Activated B cell treated with CpG ODN at 0.5 μM for 24 hours (primary cell): ENCODE results near the gene DSCAML1. TPM values are rescaled to one million over a fixed set of nuclear protein-coding genes. Genes with fewer than 3 reads are reported as not detected.

Experiments used
- ATAC-seq: fragments of 200-7000 bp; cut with Tn5 transposase; one replicate; pipeline ENCODE4 v1.10.0; 2021; ENCODE audit warnings: low read depth, mild to moderate bottlenecking, moderate library complexity
- CTCF ChIA-PET: fragments of 350-600 bp; sonication (Branson Sonifier 250); formaldehyde crosslinking; loops from one replicate; lab custom pipeline; 2021; ENCODE audit warnings: antibody characterized with exemption; lab: Charles Lee
- POLR2A ChIA-PET: fragments of 350-600 bp; sonication (Branson Sonifier 250); formaldehyde crosslinking; loops from one replicate; lab custom pipeline; 2021; ENCODE audit warnings: antibody characterized with exemption; lab: Charles Lee
- DNase-seq: peaks from one replicate; pipeline ENCODE4 v3.0.0; 2022
- H3K27ac Mint-ChIP-seq: one replicate; pipeline ENCODE4 v1.8.0; 2020; ENCODE audit warnings: mixed read lengths
- H3K27me3 Mint-ChIP-seq: one replicate; pipeline ENCODE4 v1.8.0; 2021; ENCODE audit warnings: mixed read lengths
- H3K36me3 Mint-ChIP-seq: one replicate; pipeline ENCODE4 v1.8.0; 2021; ENCODE audit warnings: low read depth, mixed read lengths
- H3K4me1 Mint-ChIP-seq: one replicate; pipeline ENCODE4 v1.8.0; 2021; ENCODE audit warnings: mixed read lengths
- H3K4me3 Mint-ChIP-seq: one replicate; pipeline ENCODE4 v1.8.0; 2020; ENCODE audit warnings: mild to moderate bottlenecking, mixed read lengths
- H3K9me3 Mint-ChIP-seq: one replicate; pipeline ENCODE4 v1.8.0; 2020; ENCODE audit warnings: mixed read lengths
- CTCF ChIP-seq: fragments of 200-600 bp; IDR thresholded peaks from one replicate; pipeline ENCODE4 v1.8.0; 2022; ENCODE audit warnings: antibody characterized with exemption, mild to moderate bottlenecking
- intact Hi-C: fragments of 100-400 bp; cut with micrococcal nuclease; formaldehyde crosslinking; loops from one replicate; pipeline ENCODE4 v1.15.1; 2024
- total RNA-seq: library from RNA; stranded (reverse); gene quantifications from 2 replicates; pipeline ENCODE4 v1.2.3, GENCODE V29; 2022

DSCAML1 gene
- total RNA-seq, 1 donor from 2014 or later: 3.6 TPM

GRCh38 chr11:117657794-117658193 is 139.2 kb downstream of the DSCAML1 start:
- TF ChIP-seq CTCF: no peak
- CTCF ChIA-PET: no interaction called here
- Mint-ChIP-seq H3K27me3 (peaks cover 7% of the 10 kb centered on the region), H3K4me1 (no peaks in the 10 kb centered on the region), H3K27ac (no peak overlapping the region), H3K36me3 (no peaks in the 10 kb centered on the region), H3K9me3 (no peaks in the 10 kb centered on the region), H3K4me3 (no peak overlapping the region)
- DNase-seq: no peak
- ATAC-seq: no peak
- POLR2A ChIA-PET: no interaction called here
- intact Hi-C loops: no loop called here

- Mint-ChIP-seq H3K27me3 (peaks cover 7% of the 10 kb centered on the region), H3K36me3 (no peaks in the 10 kb centered on the region), H3K9me3 (no peaks in the 10 kb centered on the region), H3K4me1 (no peaks in the 10 kb centered on the region), H3K4me3 (no peak overlapping the region), H3K27ac (no peak overlapping the region)
- TF ChIP-seq CTCF: no peak
- DNase-seq: no peak
- intact Hi-C loops: no loop called here
- ATAC-seq: no peak
- ChIA-PET POLR2A (no interaction called here), CTCF (no interaction called here)
These were observed 142.4 kb downstream of the DSCAML1 start for GRCh38 chr11:117654281-117655255.

- H3K27ac Mint-ChIP-seq: no peak overlapping the region
- ATAC-seq: no peak
- intact Hi-C loops: no loop called here
These were observed 144.5 kb downstream of the DSCAML1 start for GRCh38 chr11:117652521-117652920.

GRCh38 chr11:117649296-117650055 is 147.5 kb downstream of the DSCAML1 start:
- Mint-ChIP-seq H3K4me1 (no peaks in the 10 kb centered on the region), H3K27ac (no peak overlapping the region), H3K4me3 (no peak overlapping the region), H3K36me3 (no peaks in the 10 kb centered on the region), H3K9me3 (no peaks in the 10 kb centered on the region), H3K27me3 (no peaks in the 10 kb centered on the region)
- intact Hi-C loops: no loop called here
- ChIA-PET POLR2A (no interaction called here), CTCF (no interaction called here)
- ATAC-seq (no peak), DNase-seq (no peak)
- no peak for TF ChIP-seq CTCF

More at GRCh38 chr11:117652521-117652920, 144.5 kb downstream of the DSCAML1 start:
- ChIA-PET CTCF (no interaction called here), POLR2A (no interaction called here)
- no peaks in the 10 kb centered on the region for H3K36me3 Mint-ChIP-seq
- H3K4me1 Mint-ChIP-seq: no peaks in the 10 kb centered on the region
- TF ChIP-seq CTCF: no peak
- DNase-seq: no peak
- no peak overlapping the region for H3K4me3 Mint-ChIP-seq
- no peaks in the 10 kb centered on the region for H3K9me3 Mint-ChIP-seq
- H3K27me3 Mint-ChIP-seq: peaks cover 4% of the 10 kb centered on the region

GRCh38 chr11:117647872-117648271 is 149.1 kb downstream of the DSCAML1 start:
- no peaks in the 10 kb centered on the region for H3K36me3 Mint-ChIP-seq
- POLR2A ChIA-PET: no interaction called here
- H3K27ac Mint-ChIP-seq: no peak overlapping the region
- intact Hi-C loops: no loop called here
- ATAC-seq: no peak
- no peaks in the 10 kb centered on the region for H3K4me1 Mint-ChIP-seq
- CTCF ChIA-PET: no interaction called here
- no peak for TF ChIP-seq CTCF
- no peak overlapping the region for H3K4me3 Mint-ChIP-seq
- no peaks in the 10 kb centered on the region for H3K9me3 Mint-ChIP-seq
- no peak for DNase-seq
- no peaks in the 10 kb centered on the region for H3K27me3 Mint-ChIP-seq
